DOHH2 (cell line): ENCODE results near the gene BRD7.

Experiments used
- H3F3A ChIP-seq: fragments of 200-600 bp; sonication (generic), shearing (Covaris generic); 2 replicates; pipeline ENCODE4 v1.6.0; 2016; ENCODE audit warnings: antibody characterized with exemption, mild to moderate bottlenecking; ENCODE audit not compliant: control insufficient read depth, insufficient read depth
- H3K27ac ChIP-seq: fragments of 200-600 bp; sonication (generic); 2 replicates; pipeline ENCODE4 v1.5.1; 2014; ENCODE audit warnings: low read depth, mild to moderate bottlenecking, low read length, moderate library complexity
- H3K27me3 ChIP-seq: fragments of 200-600 bp; sonication (generic); 2 replicates; pipeline ENCODE4 v1.6.1; 2014; ENCODE audit warnings: mild to moderate bottlenecking, low read length, mixed read lengths; ENCODE audit not compliant: control insufficient read depth
- H3K36me3 ChIP-seq: fragments of 200-600 bp; sonication (generic); 2 replicates; pipeline ENCODE4 v1.6.1; 2014; ENCODE audit warnings: mild to moderate bottlenecking, low read length, moderate library complexity, mixed read lengths; ENCODE audit not compliant: control insufficient read depth
- H3K4me1 ChIP-seq: fragments of 200-600 bp; sonication (generic); 2 replicates; pipeline ENCODE4 v1.6.1; 2014; ENCODE audit warnings: mild to moderate bottlenecking, low read length, mixed read lengths; ENCODE audit not compliant: control insufficient read depth
- H3K4me2 ChIP-seq: fragments of 200-600 bp; sonication (generic); 2 replicates; pipeline ENCODE4 v1.6.0; 2014; ENCODE audit warnings: mild to moderate bottlenecking, low read length, moderate library complexity
- H3K4me3 ChIP-seq: fragments of 200-600 bp; sonication (generic); 2 replicates; pipeline ENCODE4 v1.5.1; 2014; ENCODE audit warnings: mild to moderate bottlenecking, low read length, mixed read lengths
- H3K79me2 ChIP-seq: fragments of 200-600 bp; sonication (generic); 2 replicates; pipeline ENCODE4 v1.6.1; 2014; ENCODE audit warnings: mild to moderate bottlenecking, low read length, mixed read lengths; ENCODE audit not compliant: control insufficient read depth
- H3K9me2 ChIP-seq: fragments of 200-600 bp; sonication (generic); replicated peaks from 2 replicates; pipeline ENCODE4 v1.6.1; 2014; ENCODE audit warnings: mild to moderate bottlenecking, low read length, mixed read lengths; ENCODE audit not compliant: control insufficient read depth
- H3K9me3 ChIP-seq: fragments of 200-600 bp; sonication (generic); 2 replicates; pipeline ENCODE4 v1.6.1; 2014; ENCODE audit warnings: antibody characterized with exemption, low read length, mixed read lengths; ENCODE audit not compliant: control insufficient read depth, insufficient read depth
- H4K20me1 ChIP-seq: fragments of 200-600 bp; sonication (generic); 2 replicates; pipeline ENCODE4 v1.6.0; 2014; ENCODE audit warnings: low read depth, mild to moderate bottlenecking, antibody characterized with exemption, low read length, moderate library complexity; ENCODE audit not compliant: control insufficient read depth, insufficient read depth
- EZH2phosphoT487 ChIP-seq: fragments of 200-600 bp; sonication (generic); IDR thresholded peaks from 2 replicates; pipeline ENCODE4 v1.6.1; 2017; ENCODE audit warnings: borderline replicate concordance, mild to moderate bottlenecking, antibody characterized with exemption, low read length, moderate library complexity, mixed read lengths
- TF ChIP-seq, protein P1 (sequence below): fragments of 200-600 bp; sonication (generic); IDR thresholded peaks from one replicate; pipeline ENCODE4 v1.5.1; 2014; ENCODE audit warnings: antibody characterized with exemption, mild to moderate bottlenecking, low read depth, low read length; ENCODE audit not compliant: poor library complexity, severe bottlenecking

BRD7 gene

DNA sequence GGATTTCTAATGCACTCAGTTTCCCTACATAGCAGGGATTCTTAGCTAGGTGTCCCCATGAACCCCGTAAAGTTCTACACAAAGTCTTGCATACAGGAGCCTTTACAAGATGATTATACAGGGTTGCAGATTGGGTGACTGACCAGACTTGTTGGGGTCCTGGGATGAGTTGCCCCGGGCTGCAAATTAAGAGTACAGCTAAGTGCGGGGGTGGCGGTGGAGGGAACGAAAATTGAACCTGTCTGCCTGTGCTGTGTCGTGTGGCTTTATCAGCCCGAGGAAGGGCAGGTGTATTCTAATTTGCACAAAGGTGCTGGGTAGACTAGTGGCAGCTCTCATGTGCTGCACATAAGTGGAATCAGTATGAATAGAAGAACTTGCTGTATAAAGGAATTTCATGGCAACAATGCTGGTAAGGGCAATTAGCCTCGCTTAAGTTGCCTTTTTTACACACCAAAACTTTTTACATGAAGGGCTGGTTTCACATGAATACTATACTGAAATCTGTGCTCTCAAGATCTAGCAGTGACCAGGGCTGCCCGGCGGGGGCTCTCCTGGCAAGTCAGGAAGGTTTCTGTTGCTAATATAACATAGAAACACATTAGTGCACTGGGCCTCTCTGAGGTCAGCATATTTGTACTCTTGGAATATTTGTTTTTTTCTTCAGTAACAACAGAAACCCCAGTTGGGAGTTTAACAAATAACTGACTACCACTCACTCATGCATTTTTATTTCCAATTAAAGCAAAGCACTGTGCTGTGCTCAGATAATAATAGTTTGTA, 51.7 kb downstream of the BRD7 start:
- Histone ChIP-seq H3K9me2 (no peaks in the 10 kb centered on the region), H3K4me3 (no peak overlapping the region), H3K27ac (no peak overlapping the region), H3F3A (0 out of 2 replicates have a peak, but pooled peaks cover 3% of the 10 kb centered on the region), H3K36me3 (peaks cover 80% of the 10 kb centered on the region), H4K20me1 (no peaks in the 10 kb centered on the region), H3K27me3 (no peaks in the 10 kb centered on the region), H3K79me2 (no peaks in the 10 kb centered on the region), H3K4me1 (no peaks in the 10 kb centered on the region), H3K4me2 (no peak overlapping the region), H3K9me3 (no peaks in the 10 kb centered on the region)
- TF ChIP-seq, protein P1, sequence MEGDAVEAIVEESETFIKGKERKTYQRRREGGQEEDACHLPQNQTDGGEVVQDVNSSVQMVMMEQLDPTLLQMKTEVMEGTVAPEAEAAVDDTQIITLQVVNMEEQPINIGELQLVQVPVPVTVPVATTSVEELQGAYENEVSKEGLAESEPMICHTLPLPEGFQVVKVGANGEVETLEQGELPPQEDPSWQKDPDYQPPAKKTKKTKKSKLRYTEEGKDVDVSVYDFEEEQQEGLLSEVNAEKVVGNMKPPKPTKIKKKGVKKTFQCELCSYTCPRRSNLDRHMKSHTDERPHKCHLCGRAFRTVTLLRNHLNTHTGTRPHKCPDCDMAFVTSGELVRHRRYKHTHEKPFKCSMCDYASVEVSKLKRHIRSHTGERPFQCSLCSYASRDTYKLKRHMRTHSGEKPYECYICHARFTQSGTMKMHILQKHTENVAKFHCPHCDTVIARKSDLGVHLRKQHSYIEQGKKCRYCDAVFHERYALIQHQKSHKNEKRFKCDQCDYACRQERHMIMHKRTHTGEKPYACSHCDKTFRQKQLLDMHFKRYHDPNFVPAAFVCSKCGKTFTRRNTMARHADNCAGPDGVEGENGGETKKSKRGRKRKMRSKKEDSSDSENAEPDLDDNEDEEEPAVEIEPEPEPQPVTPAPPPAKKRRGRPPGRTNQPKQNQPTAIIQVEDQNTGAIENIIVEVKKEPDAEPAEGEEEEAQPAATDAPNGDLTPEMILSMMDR = no peak
- no peak for TF ChIP-seq EZH2phosphoT487

DNA sequence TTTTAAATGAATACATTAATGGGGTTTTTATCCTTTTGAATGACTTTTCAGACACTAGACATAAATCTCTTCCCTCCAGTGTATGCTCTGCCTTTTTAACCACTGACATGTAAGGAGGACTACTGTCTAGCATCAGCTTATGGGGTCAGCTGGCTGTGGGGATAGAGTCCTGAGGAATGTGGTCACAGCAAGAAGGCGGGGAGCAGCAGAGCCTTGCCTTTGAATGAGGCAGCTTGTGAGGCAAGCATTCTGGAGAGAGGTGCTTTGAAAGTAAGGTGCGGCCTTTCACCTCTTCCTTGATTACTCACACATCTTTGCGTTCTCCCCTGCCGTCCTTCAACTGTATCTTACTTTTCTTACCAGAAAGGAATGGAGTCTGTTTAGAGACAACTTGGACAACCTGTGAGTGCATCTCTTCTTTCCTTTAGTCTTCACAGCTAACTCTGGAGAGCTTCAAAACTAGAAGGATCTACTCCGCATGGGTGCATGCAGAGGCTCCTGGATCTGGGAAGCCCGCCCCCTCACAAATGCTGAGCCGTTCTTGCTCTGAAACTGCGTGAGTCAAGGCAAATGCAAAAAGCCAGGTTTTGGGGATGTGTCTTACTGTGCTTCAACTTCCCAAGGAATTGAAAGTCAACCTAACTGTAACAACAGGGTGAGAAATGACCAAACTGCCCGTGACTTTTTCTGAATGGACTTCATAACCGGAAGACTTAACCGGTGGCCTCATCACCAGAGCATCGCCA, 52.5 kb downstream of the BRD7 start:
- H3K27me3 ChIP-seq = no peaks in the 10 kb centered on the region
- no peak overlapping the region for H3K4me3 ChIP-seq
- H3K4me1 ChIP-seq = no peaks in the 10 kb centered on the region
- no peaks in the 10 kb centered on the region for H3K9me2 ChIP-seq
- no peak overlapping the region for H3K27ac ChIP-seq
- TF ChIP-seq, protein P1 = no peak
- no peak for TF ChIP-seq EZH2phosphoT487
- H4K20me1 ChIP-seq = no peaks in the 10 kb centered on the region
- no peak overlapping the region for H3K4me2 ChIP-seq
- 0 out of 2 replicates have a peak, but pooled peaks cover 3% of the 10 kb centered on the region for H3F3A ChIP-seq
- no peaks in the 10 kb centered on the region for H3K79me2 ChIP-seq
- no peaks in the 10 kb centered on the region for H3K9me3 ChIP-seq
- H3K36me3 ChIP-seq = peaks cover 76% of the 10 kb centered on the region

DNA sequence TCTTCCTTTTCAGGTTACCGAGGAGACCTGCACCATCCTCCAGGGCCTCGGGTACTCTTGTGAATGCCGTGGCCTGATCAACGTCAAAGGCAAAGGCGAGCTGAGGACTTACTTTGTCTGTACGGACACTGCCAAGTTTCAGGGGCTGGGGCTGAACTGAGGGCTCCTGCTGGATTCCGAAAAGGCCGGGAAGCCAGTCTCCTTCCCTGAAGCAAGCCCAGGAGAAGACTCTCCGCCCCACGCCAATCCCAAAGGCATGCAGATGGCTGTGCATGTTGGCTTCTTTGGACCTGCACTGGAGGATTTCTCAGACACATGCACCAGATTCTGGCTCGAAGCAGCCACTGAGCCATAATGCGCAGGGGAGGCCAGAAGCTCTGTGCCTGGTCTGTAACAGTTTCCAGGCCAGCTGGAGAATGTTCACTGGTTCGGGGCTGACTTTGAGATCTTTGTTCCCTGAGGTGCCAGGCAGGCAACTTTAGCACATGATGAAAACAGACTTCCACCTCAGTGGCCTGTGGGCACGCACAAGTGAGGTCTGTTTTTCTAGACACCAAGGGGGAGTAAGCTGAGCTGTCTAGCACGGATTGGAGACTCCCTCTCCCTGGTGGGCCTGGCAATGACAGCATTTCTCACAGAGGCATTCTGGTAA, 53.3 kb downstream of the BRD7 start:
- H3K4me2 ChIP-seq = no peak overlapping the region
- H3K9me3 ChIP-seq = no peaks in the 10 kb centered on the region
- H3K9me2 ChIP-seq = no peaks in the 10 kb centered on the region
- H3K27me3 ChIP-seq = no peaks in the 10 kb centered on the region
- H3K79me2 ChIP-seq = no peaks in the 10 kb centered on the region
- TF ChIP-seq, protein P1 = no peak
- no peak for TF ChIP-seq EZH2phosphoT487
- H3F3A ChIP-seq = peaks cover 3% of the 10 kb centered on the region; the same call in 1 of the 2 replicates
- H4K20me1 ChIP-seq = no peaks in the 10 kb centered on the region
- H3K27ac ChIP-seq = no peak overlapping the region
- H3K4me1 ChIP-seq = no peaks in the 10 kb centered on the region
- peaks cover 68% of the 10 kb centered on the region for H3K36me3 ChIP-seq
- no peak overlapping the region for H3K4me3 ChIP-seq
